Activated B cell treated with CpG ODN at 0.5 μM for 24 hours (primary cell): ENCODE results near the gene CAVIN2. TPM values are rescaled to one million over a fixed set of nuclear protein-coding genes. Genes with fewer than 3 reads are reported as not detected.

Source experiments
- ATAC-seq: fragments of 200-7000 bp; cut with Tn5 transposase; one replicate; pipeline ENCODE4 v1.10.0; 2021; ENCODE audit warnings: low read depth, mild to moderate bottlenecking, moderate library complexity
- CTCF ChIA-PET: fragments of 350-600 bp; sonication (Branson Sonifier 250); formaldehyde crosslinking; loops from one replicate; lab custom pipeline; 2021; ENCODE audit warnings: antibody characterized with exemption; lab: Charles Lee
- POLR2A ChIA-PET: fragments of 350-600 bp; sonication (Branson Sonifier 250); formaldehyde crosslinking; loops from one replicate; lab custom pipeline; 2021; ENCODE audit warnings: antibody characterized with exemption; lab: Charles Lee
- DNase-seq: peaks from one replicate; pipeline ENCODE4 v3.0.0; 2022
- H3K27ac Mint-ChIP-seq: one replicate; pipeline ENCODE4 v1.8.0; 2020; ENCODE audit warnings: mixed read lengths
- H3K27me3 Mint-ChIP-seq: one replicate; pipeline ENCODE4 v1.8.0; 2021; ENCODE audit warnings: mixed read lengths
- H3K36me3 Mint-ChIP-seq: one replicate; pipeline ENCODE4 v1.8.0; 2021; ENCODE audit warnings: low read depth, mixed read lengths
- H3K4me1 Mint-ChIP-seq: one replicate; pipeline ENCODE4 v1.8.0; 2021; ENCODE audit warnings: mixed read lengths
- H3K4me3 Mint-ChIP-seq: one replicate; pipeline ENCODE4 v1.8.0; 2020; ENCODE audit warnings: mild to moderate bottlenecking, mixed read lengths
- H3K9me3 Mint-ChIP-seq: one replicate; pipeline ENCODE4 v1.8.0; 2020; ENCODE audit warnings: mixed read lengths
- CTCF ChIP-seq: fragments of 200-600 bp; IDR thresholded peaks from one replicate; pipeline ENCODE4 v1.8.0; 2022; ENCODE audit warnings: antibody characterized with exemption, mild to moderate bottlenecking
- intact Hi-C: fragments of 100-400 bp; cut with micrococcal nuclease; formaldehyde crosslinking; loops from one replicate; pipeline ENCODE4 v1.15.1; 2024
- total RNA-seq: library from RNA; stranded (reverse); gene quantifications from 2 replicates; pipeline ENCODE4 v1.2.3, GENCODE V29; 2022

The CAVIN2 gene
- total RNA-seq, 1 donor from 2014 or later, result not detected

- ATAC-seq, result no peak
- no peaks in the 10 kb centered on the region for H3K36me3 Mint-ChIP-seq
- ChIA-PET CTCF (no interaction called here), POLR2A (no interaction called here)
- intact Hi-C loops, result no loop called here
- no peak overlapping the region for H3K27ac Mint-ChIP-seq
- no peaks in the 10 kb centered on the region for H3K4me1 Mint-ChIP-seq
- TF ChIP-seq CTCF, result no peak
- DNase-seq, result no peak
- H3K4me3 Mint-ChIP-seq, result no peak overlapping the region
- peaks cover 2% of the 10 kb centered on the region for H3K9me3 Mint-ChIP-seq
- H3K27me3 Mint-ChIP-seq, result peaks cover 4% of the 10 kb centered on the region
Observed at GRCh38 chr2:191804766-191805165, 42.1 kb downstream of the CAVIN2 start.

- no peak for TF ChIP-seq CTCF
- no peak overlapping the region for H3K27ac Mint-ChIP-seq
- DNase-seq (no peak), ATAC-seq (no peak)
- H3K4me1 Mint-ChIP-seq, result no peaks in the 10 kb centered on the region
- CTCF ChIA-PET, result no interaction called here
- H3K27me3 Mint-ChIP-seq, result peaks cover 4% of the 10 kb centered on the region
- POLR2A ChIA-PET, result no interaction called here
- no peaks in the 10 kb centered on the region for H3K36me3 Mint-ChIP-seq
- no peak overlapping the region for H3K4me3 Mint-ChIP-seq
- no peaks in the 10 kb centered on the region for H3K9me3 Mint-ChIP-seq
- intact Hi-C loops, result no loop called here
Observed at GRCh38 chr2:191803007-191803406, 43.9 kb downstream of the CAVIN2 start.

GRCh38 chr2:191802180-191802579 lies 44.7 kb downstream of the CAVIN2 start:
- ChIA-PET POLR2A (no interaction called here), CTCF (no interaction called here)
- Mint-ChIP-seq H3K27ac (no peak overlapping the region), H3K27me3 (peaks cover 4% of the 10 kb centered on the region), H3K9me3 (no peaks in the 10 kb centered on the region), H3K36me3 (no peaks in the 10 kb centered on the region), H3K4me1 (no peaks in the 10 kb centered on the region), H3K4me3 (no peak overlapping the region)
- no peak for TF ChIP-seq CTCF
- ATAC-seq (no peak), DNase-seq (no peak)
- intact Hi-C loops, result no loop called here

GRCh38 chr2:191800874-191801273 lies 46.0 kb downstream of the CAVIN2 start:
- DNase-seq (no peak), ATAC-seq (no peak)
- Mint-ChIP-seq H3K36me3 (no peaks in the 10 kb centered on the region), H3K4me1 (no peaks in the 10 kb centered on the region), H3K27ac (no peak overlapping the region), H3K27me3 (peaks cover 4% of the 10 kb centered on the region), H3K9me3 (no peaks in the 10 kb centered on the region), H3K4me3 (no peak overlapping the region)
- CTCF ChIA-PET, result no interaction called here
- POLR2A ChIA-PET, result no interaction called here
- intact Hi-C loops, result no loop called here
- TF ChIP-seq CTCF, result no peak

GRCh38 chr2:191799526-191799925 lies 47.4 kb downstream of the CAVIN2 start:
- ATAC-seq, result no peak
- Mint-ChIP-seq H3K4me1 (no peaks in the 10 kb centered on the region), H3K27ac (no peak overlapping the region), H3K36me3 (no peaks in the 10 kb centered on the region), H3K9me3 (no peaks in the 10 kb centered on the region), H3K27me3 (peaks cover 4% of the 10 kb centered on the region), H3K4me3 (no peak overlapping the region)
- CTCF ChIA-PET, result no interaction called here
- TF ChIP-seq CTCF, result no peak
- no peak for DNase-seq
- POLR2A ChIA-PET, result no interaction called here
- intact Hi-C loops, result no loop called here
